Measurements from ENCODE around the gene CHMP4A.

The CHMP4A gene

GRCh38 chr14:24243336-24243836 is 30.1 kb upstream of the CHMP4A start:
- DNase-seq (ENCODE audit: insufficient read length) (no peak), FAIRE-seq (no peak)
- TF ChIP-seq TAF1 (IDR thresholded peaks at IDR 0.05; ENCODE audit: borderline replicate concordance, low read depth, low read length), result no peak
- TF ChIP-seq POLR2A (IDR thresholded peaks at IDR 0.05; ENCODE audit: low read depth, low read length), result no peak
- TF ChIP-seq POLR2AphosphoS5 (IDR thresholded peaks at IDR 0.05; ENCODE audit: low read depth, low read length), result no peak

- DNase-seq (ENCODE audit: insufficient read length) (peak; percentile 98), FAIRE-seq (peak; percentile 9)
- TF ChIP-seq TAF1 (IDR thresholded peaks at IDR 0.05; ENCODE audit: borderline replicate concordance, low read depth, low read length) (no peak), POLR2A (IDR thresholded peaks at IDR 0.05; ENCODE audit: low read depth, low read length) (no peak), POLR2AphosphoS5 (IDR thresholded peaks at IDR 0.05; ENCODE audit: low read depth, low read length) (no peak)
Observed at GRCh38 chr14:24241829-24242443, 28.6 kb upstream of the CHMP4A start.

- DNase-seq (ENCODE audit: insufficient read length), result no peak
- TF ChIP-seq TAF1 (IDR thresholded peaks at IDR 0.05; ENCODE audit: borderline replicate concordance, low read depth, low read length) (no peak), POLR2AphosphoS5 (IDR thresholded peaks at IDR 0.05; ENCODE audit: low read depth, low read length) (no peak), POLR2A (IDR thresholded peaks at IDR 0.05; ENCODE audit: low read depth, low read length) (no peak; the same call in 1 of the 2 replicates)
- no peak for FAIRE-seq
Observed at GRCh38 chr14:24240110-24240918, 27.0 kb upstream of the CHMP4A start.

GRCh38 chr14:24238527-24239037 is 25.3 kb upstream of the CHMP4A start:
- no peak for FAIRE-seq
- DNase-seq (ENCODE audit: insufficient read length), result no peak

GRCh38 chr14:24238123-24238522 is 24.8 kb upstream of the CHMP4A start:
- TF ChIP-seq TAF1 (IDR thresholded peaks at IDR 0.05; ENCODE audit: borderline replicate concordance, low read depth, low read length) (no peak), POLR2AphosphoS5 (IDR thresholded peaks at IDR 0.05; ENCODE audit: low read depth, low read length) (no peak; the same call in 1 of the 2 replicates), POLR2A (IDR thresholded peaks at IDR 0.05; ENCODE audit: low read depth, low read length) (no peak)
- FAIRE-seq (no peak), DNase-seq (ENCODE audit: insufficient read length) (no peak)

More at GRCh38 chr14:24238527-24239037, 25.3 kb upstream of the CHMP4A start:
- TF ChIP-seq TAF1 (IDR thresholded peaks at IDR 0.05; ENCODE audit: borderline replicate concordance, low read depth, low read length) (no peak), POLR2A (IDR thresholded peaks at IDR 0.05; ENCODE audit: low read depth, low read length) (peak; percentile 25; the same call in 1 of the 2 replicates), POLR2AphosphoS5 (IDR thresholded peaks at IDR 0.05; ENCODE audit: low read depth, low read length) (0 out of 2 replicates have a peak, but pooled peaks have one; percentile 40)

- DNase-seq (ENCODE audit: insufficient read length) (no peak), FAIRE-seq (no peak)
- no peak; the same call in 1 of the 2 replicates for TF ChIP-seq POLR2AphosphoS5 (IDR thresholded peaks at IDR 0.05; ENCODE audit: low read depth, low read length)
- no peak for TF ChIP-seq TAF1 (IDR thresholded peaks at IDR 0.05; ENCODE audit: borderline replicate concordance, low read depth, low read length)
- TF ChIP-seq POLR2A (IDR thresholded peaks at IDR 0.05; ENCODE audit: low read depth, low read length), result no peak; the same call in 1 of the 2 replicates
Observed at GRCh38 chr14:24237463-24237955, 24.2 kb upstream of the CHMP4A start.

GRCh38 chr14:24236689-24237462 is 23.6 kb upstream of the CHMP4A start:
- no peak for TF ChIP-seq TAF1 (IDR thresholded peaks at IDR 0.05; ENCODE audit: borderline replicate concordance, low read depth, low read length)
- peak; percentile 35; the same call in 1 of the 2 replicates for TF ChIP-seq POLR2A (IDR thresholded peaks at IDR 0.05; ENCODE audit: low read depth, low read length)
- TF ChIP-seq POLR2AphosphoS5 (IDR thresholded peaks at IDR 0.05; ENCODE audit: low read depth, low read length), result peak; percentile 53; the same call in 1 of the 2 replicates
- DNase-seq (ENCODE audit: insufficient read length) (no peak), FAIRE-seq (no peak)

GRCh38 chr14:24235804-24236688 is 22.8 kb upstream of the CHMP4A start:
- FAIRE-seq (no peak), DNase-seq (ENCODE audit: insufficient read length) (no peak)

GRCh38 chr14:24234095-24235005 is 21.1 kb upstream of the CHMP4A start:
- TF ChIP-seq POLR2A (IDR thresholded peaks at IDR 0.05; ENCODE audit: low read depth, low read length), result no peak
- no peak; the same call in none of the 2 replicates for TF ChIP-seq POLR2AphosphoS5 (IDR thresholded peaks at IDR 0.05; ENCODE audit: low read depth, low read length)
- no peak for TF ChIP-seq TAF1 (IDR thresholded peaks at IDR 0.05; ENCODE audit: borderline replicate concordance, low read depth, low read length)
- no peak for FAIRE-seq
- DNase-seq (ENCODE audit: insufficient read length), result no peak

More at GRCh38 chr14:24235804-24236688, 22.8 kb upstream of the CHMP4A start:
- TF ChIP-seq POLR2AphosphoS5 (IDR thresholded peaks at IDR 0.05; ENCODE audit: low read depth, low read length) (no peak), POLR2A (IDR thresholded peaks at IDR 0.05; ENCODE audit: low read depth, low read length) (no peak), TAF1 (IDR thresholded peaks at IDR 0.05; ENCODE audit: borderline replicate concordance, low read depth, low read length) (no peak)

Measured in GM12892 (cell line).